K562 (cell line): ENCODE results near the gene SNX15. TPM values are rescaled to one million over a fixed set of nuclear protein-coding genes. Genes with fewer than 3 reads are reported as not detected.

Experiments
- ARID1B ChIP-seq: fragments of 450-650 bp; IDR thresholded peaks from 2 replicates; pipeline ENCODE4 v1.6.1; 2016; ENCODE audit warnings: antibody characterized with exemption, mild to moderate bottlenecking, inconsistent platforms
- CBFA2T2 ChIP-seq: fragments of 450-650 bp; conservative IDR thresholded peaks from 2 replicates; pipeline ENCODE4 v1.6.1; 2017; ENCODE audit warnings: mild to moderate bottlenecking
- CXXC5 ChIP-seq: fragments of 250-450 bp; sonication (Bioruptor Pico); IDR thresholded peaks from 2 replicates; pipeline ENCODE4 v1.8.0; 2022; ENCODE audit warnings: inconsistent platforms, mild to moderate bottlenecking, moderate library complexity
- ELF4 ChIP-seq: fragments of 450-650 bp; formaldehyde crosslinking; IDR thresholded peaks from 2 replicates; pipeline ENCODE4 v1.4.0; 2022; ENCODE audit warnings: missing genetic modification characterization
- ETV1 ChIP-seq: fragments of 450-650 bp; conservative IDR thresholded peaks from 2 replicates; pipeline ENCODE4 v1.6.1; 2016; ENCODE audit warnings: missing genetic modification characterization, control low read depth, low read depth, missing compliant biosample characterization
- FIP1L1 ChIP-seq: fragments of 200-400 bp; formaldehyde crosslinking; IDR thresholded peaks from 2 replicates; pipeline ENCODE4 v1.6.1; 2018; ENCODE audit warnings: mild to moderate bottlenecking, low read depth, low read length; ENCODE audit not compliant: poor library complexity, severe bottlenecking
- GABPA ChIP-seq: fragments of 200-800 bp; sonication (Bioruptor generic); conservative IDR thresholded peaks from 2 replicates; pipeline ENCODE4 v1.6.1; 2016; ENCODE audit warnings: low read depth, missing genetic modification characterization, missing compliant biosample characterization
- GATA2 ChIP-seq: sonication (generic); formaldehyde crosslinking; IDR thresholded peaks from 2 replicates; pipeline ENCODE4 v1.4.0; 2020; ENCODE audit warnings: mild to moderate bottlenecking, missing genetic modification reagents
- HES1 ChIP-seq: fragments of 450-650 bp; IDR thresholded peaks from 2 replicates; pipeline ENCODE4 v1.6.1; 2016; ENCODE audit warnings: low read depth, mild to moderate bottlenecking, moderate library complexity
- HNRNPK ChIP-seq: fragments of 200-400 bp; formaldehyde crosslinking; IDR thresholded peaks from one replicate; pipeline ENCODE4 v1.6.1; 2018; ENCODE audit warnings: mild to moderate bottlenecking, low read depth, low read length; ENCODE audit not compliant: poor library complexity, severe bottlenecking
- JUND ChIP-seq, 2 experiments: IDR thresholded peaks; 2 replicates in 1 of 2; 3 replicates in 1 of 2; pipeline ENCODE4 v1.6.1; 2011; ENCODE audit warnings: borderline replicate concordance in 2 of 2, low read depth in 2 of 2, low read length in 2 of 2, improper control_type of control experiment in 1 of 2, missing biosample characterization in 1 of 2, missing genetic modification characterization in 1 of 2, missing genetic modification reagents in 1 of 2
- KDM4B ChIP-seq, 2 experiments: fragments of 450-650 bp in 1 of 2; sonication (generic) in 1 of 2; IDR thresholded peaks; 2 replicates each; pipeline ENCODE4 v1.6.1; 2016 to 2017; ENCODE audit warnings: borderline replicate concordance in 2 of 2, antibody characterized with exemption in 1 of 2, low read depth in 1 of 2, mild to moderate bottlenecking in 1 of 2
- LEF1 ChIP-seq: fragments of 450-650 bp; IDR thresholded peaks from 2 replicates; pipeline ENCODE4 v1.6.1; 2016; ENCODE audit warnings: mild to moderate bottlenecking
- MAFF ChIP-seq: IDR thresholded peaks from 2 replicates; pipeline ENCODE4 v1.6.1; 2012; ENCODE audit warnings: low read length, improper control_type of control experiment
- MTA1 ChIP-seq: fragments of 450-650 bp; IDR thresholded peaks from 2 replicates; pipeline ENCODE4 v1.6.1; 2017; ENCODE audit warnings: borderline replicate concordance
- NBN ChIP-seq: fragments of 450-650 bp; IDR thresholded peaks from 2 replicates; pipeline ENCODE4 v1.6.1; 2016; ENCODE audit warnings: low read depth, mild to moderate bottlenecking
- NFYB ChIP-seq: IDR thresholded peaks from 2 replicates; pipeline ENCODE4 v1.6.1; 2011; ENCODE audit warnings: mild to moderate bottlenecking, moderate library complexity; ENCODE audit not compliant: insufficient read length; ENCODE audit errors: extremely low read depth
- POLR2A ChIP-seq: fragments of 450-650 bp; conservative IDR thresholded peaks from 2 replicates; pipeline ENCODE4 v1.6.1; 2016
- SMARCA4 ChIP-seq: fragments of 450-650 bp; IDR thresholded peaks from 2 replicates; pipeline ENCODE4 v1.6.1; 2016
- SMARCE1 ChIP-seq: fragments of 450-650 bp; IDR thresholded peaks from 2 replicates; pipeline ENCODE4 v1.7.1; 2016; ENCODE audit warnings: mild to moderate bottlenecking
- SPI1 ChIP-seq: IDR thresholded peaks from 2 replicates; pipeline ENCODE4 v1.6.1; 2011; ENCODE audit warnings: low read depth, low read length, control low read depth, borderline replicate concordance
- TFE3 ChIP-seq: fragments of 450-650 bp; formaldehyde crosslinking; IDR thresholded peaks from 2 replicates; pipeline ENCODE4 v1.4.0; 2020; ENCODE audit warnings: mild to moderate bottlenecking, mixed read lengths
- ZBTB2 ChIP-seq: fragments of 450-650 bp; IDR thresholded peaks from 2 replicates; pipeline ENCODE4 v1.6.1; 2016; ENCODE audit warnings: antibody characterized with exemption
- ZFX ChIP-seq: sonication (generic); formaldehyde crosslinking; IDR thresholded peaks from 2 replicates; pipeline ENCODE4 v1.8.0; 2022; ENCODE audit warnings: mild to moderate bottlenecking, missing genetic modification reagents, moderate library complexity
- ZNF134 ChIP-seq: fragments of 250-450 bp; sonication (Bioruptor Pico); conservative IDR thresholded peaks from 2 replicates; pipeline ENCODE4 v1.4.0; 2020
- ZNF282 ChIP-seq: sonication (generic); formaldehyde crosslinking; IDR thresholded peaks from 2 replicates; pipeline ENCODE4 v1.8.1; 2023; ENCODE audit warnings: missing genetic modification reagents
- ZNF778 ChIP-seq: fragments of 450-650 bp; formaldehyde crosslinking; IDR thresholded peaks from 2 replicates; pipeline ENCODE4 v1.4.0; 2020; ENCODE audit warnings: mild to moderate bottlenecking, moderate library complexity
- polyA plus RNA-seq, 8 experiments: library from polyadenylated mRNA; depleted of rRNA in 4 of 8; stranded (reverse) in 5 of 8; unstranded in 3 of 8; fragments of >200 nt; fragmentation: Nextera tagmentation in 2 of 8; fragmentation: Illumina TruSeq in 1 of 8; extraction: Ambion mirVana in 2 of 8; extraction: Trizol in 1 of 8; gene quantifications; 2 replicates each; pipeline versions ENCODE4 v1.2.1 to v1.2.3, GENCODE V29; 2011 to 2014; ENCODE audit warnings: inconsistent platforms in 1 of 8, missing spikeins in 1 of 8
- total RNA-seq, 7 experiments: library from RNA; depleted of rRNA in 6 of 7; stranded (reverse); fragments of >200 nt in 6 of 7; fragmentation: Illumina TruSeq in 2 of 7; extraction: Trizol in 2 of 7; gene quantifications; 2 replicates each; pipeline versions ENCODE4 v1.2.1 to v1.2.3, GENCODE V29; 2011 to 2021; ENCODE audit warnings: low replicate concordance in 1 of 7

Gene SNX15
- total and polyA plus RNA-seq, 9 of the 15 experiments (the other 6 are each of a cell fraction or from before 2014, with no cell fraction given), result 1.8 to 27.8 (median 15.2) TPM

- 0 out of 2 replicates have a peak, but pooled peaks have one; percentile 15 for TF ChIP-seq JUND (IDR thresholded peaks at IDR 0.05; ENCODE audit: borderline replicate concordance, low read depth, low read length)
- TF ChIP-seq JUND (tag; IDR thresholded peaks at IDR 0.05; ENCODE audit: borderline replicate concordance, low read depth, low read length), result peak; percentile 20; the same call in 1 of the 3 replicates
- TF ChIP-seq CXXC5 (CRISPR knock-in tag), result peak; percentile 41; the same call in 1 of the 2 replicates
- no peak for TF ChIP-seq ZNF778 (CRISPR knock-in tag)
- 0 out of 2 replicates have a peak, but pooled peaks have one; percentile 40 for TF ChIP-seq NBN
- no peak for TF ChIP-seq CBFA2T2
- no peak for TF ChIP-seq NFYB
- TF ChIP-seq MAFF, result peak; percentile 78
- 0 out of 2 replicates have a peak, but pooled peaks have one; percentile 31 for TF ChIP-seq LEF1
- no peak for TF ChIP-seq GATA2 (CRISPR knock-in tag)
- peak; percentile 41; the same call in 1 of the 2 replicates for TF ChIP-seq SMARCA4
- TF ChIP-seq TFE3 (CRISPR knock-in tag), result no peak
- no peak for TF ChIP-seq FIP1L1
- TF ChIP-seq SMARCE1, result peak; percentile 38; the same call in 1 of the 2 replicates
- peak; percentile 20; the same call in 1 of the 2 replicates for TF ChIP-seq ARID1B
- 0 out of 2 replicates have a peak, but pooled peaks have one; percentile 31 for TF ChIP-seq MTA1
- TF ChIP-seq HNRNPK, result no peak
- no peak for TF ChIP-seq ZNF282 (CRISPR knock-in tag)
- peak; percentile 82 for TF ChIP-seq ETV1
- TF ChIP-seq SPI1, result peak; percentile 61; the same call in 1 of the 2 replicates
- TF ChIP-seq ZBTB2, result peak; percentile 45; the same call in 1 of the 2 replicates
- 0 out of 2 replicates have a peak, but pooled peaks have one; percentile 17 for TF ChIP-seq ZFX
- TF ChIP-seq ELF4, result no peak
- no peak for TF ChIP-seq ZNF134 (CRISPR knock-in tag)
- peak; percentile 35; the same call in 1 of the 2 replicates for TF ChIP-seq POLR2A
- peak; percentile 81 for TF ChIP-seq GABPA (tag)
- TF ChIP-seq HES1, result no peak
- TF ChIP-seq KDM4B (IDR thresholded peaks at IDR 0.05; ENCODE audit: borderline replicate concordance in 2 of 2, low read depth in 1 of 2), result no peak
These were observed 36.9 kb upstream of the SNX15 start (continued) for GRCh38 chr11:64990222-64990923.
